Progenitor cell of endocrine pancreas (in vitro differentiated cells): ENCODE data around the gene BPHL. TPM values are rescaled to one million over a fixed set of nuclear protein-coding genes. Genes with fewer than 3 reads are reported as not detected.
"Not testable (repeated sequence)": the region's sequence is repeated elsewhere in the genome, so short reads cannot be mapped to it uniquely, and the experiment has no call there.

Experiments used
- DNase-seq: peaks from one replicate; pipeline ENCODE4 v3.0.0; 2021; ENCODE audit warnings: low spot score; ENCODE audit not compliant: unreplicated experiment
- H3K27ac Mint-ChIP-seq: 2 replicates; pipeline ENCODE4 v1.8.0; 2021; ENCODE audit warnings: mild to moderate bottlenecking, moderate library complexity, mixed read lengths
- H3K27me3 Mint-ChIP-seq: 2 replicates; pipeline ENCODE4 v1.8.0; 2021; ENCODE audit warnings: mixed read lengths
- H3K36me3 Mint-ChIP-seq: 2 replicates; pipeline ENCODE4 v1.8.0; 2022; ENCODE audit warnings: mixed read lengths; ENCODE audit not compliant: insufficient read depth
- H3K4me1 Mint-ChIP-seq: 2 replicates; pipeline ENCODE4 v1.8.0; 2021; ENCODE audit warnings: low read depth, mixed read lengths
- H3K4me3 Mint-ChIP-seq: 2 replicates; pipeline ENCODE4 v1.8.0; 2021; ENCODE audit warnings: low read depth, mild to moderate bottlenecking, moderate library complexity, mixed read lengths
- H3K9me3 Mint-ChIP-seq: 2 replicates; pipeline ENCODE4 v1.8.0; 2021; ENCODE audit warnings: low read depth, mixed read lengths
- CTCF ChIP-seq: fragments of 200-600 bp; sonication (generic); IDR thresholded peaks from one replicate; pipeline ENCODE4 v1.5.0; 2021; ENCODE audit warnings: antibody characterized with exemption, mild to moderate bottlenecking; ENCODE audit not compliant: unreplicated experiment
- total RNA-seq: library from RNA; stranded (reverse); gene quantifications from 2 replicates; pipeline ENCODE4 v1.2.1, GENCODE V29; 2021

The BPHL gene
- total RNA-seq, 1 donor from 2014 or later, result 68.4 TPM

GRCh38 chr6:3196770-3197169 is 78.3 kb downstream of the BPHL start:
- peaks cover 6% of the 10 kb centered on the region for H3K9me3 Mint-ChIP-seq
- H3K27me3 Mint-ChIP-seq, result no peaks in the 10 kb centered on the region
- no peak overlapping the region for H3K4me3 Mint-ChIP-seq
- H3K27ac Mint-ChIP-seq, result no peak overlapping the region
- no peaks in the 10 kb centered on the region for H3K4me1 Mint-ChIP-seq
- no peaks in the 10 kb centered on the region for H3K36me3 Mint-ChIP-seq
- no peak for DNase-seq
- no peak for TF ChIP-seq CTCF

- not testable (repeated sequence) for H3K27ac Mint-ChIP-seq, DNase-seq, H3K9me3 Mint-ChIP-seq, H3K36me3 Mint-ChIP-seq, H3K27me3 Mint-ChIP-seq, H3K4me3 Mint-ChIP-seq, H3K4me1 Mint-ChIP-seq
Observed at GRCh38 chr6:3197734-3198133, 79.2 kb downstream of the BPHL start.

GRCh38 chr6:3199382-3199781 is 80.9 kb downstream of the BPHL start:
- TF ChIP-seq CTCF, result no peak
- Mint-ChIP-seq H3K4me3 (no peak overlapping the region), H3K36me3 (no peaks in the 10 kb centered on the region), H3K4me1 (no peaks in the 10 kb centered on the region), H3K27me3 (no peaks in the 10 kb centered on the region), H3K9me3 (peaks cover 8% of the 10 kb centered on the region), H3K27ac (no peak overlapping the region)
- DNase-seq, result no peak

GRCh38 chr6:3200682-3201081 is 82.2 kb downstream of the BPHL start:
- no peaks in the 10 kb centered on the region for H3K36me3 Mint-ChIP-seq
- no peak for DNase-seq
- H3K4me1 Mint-ChIP-seq, result no peaks in the 10 kb centered on the region
- no peak for TF ChIP-seq CTCF
- H3K27me3 Mint-ChIP-seq, result peaks cover 4% of the 10 kb centered on the region
- no peak overlapping the region for H3K4me3 Mint-ChIP-seq
- no peak overlapping the region for H3K27ac Mint-ChIP-seq
- peaks cover 8% of the 10 kb centered on the region for H3K9me3 Mint-ChIP-seq

- Mint-ChIP-seq H3K9me3 (peaks cover 8% of the 10 kb centered on the region), H3K4me1 (no peaks in the 10 kb centered on the region), H3K36me3 (no peaks in the 10 kb centered on the region), H3K4me3 (no peak overlapping the region), H3K27ac (no peak overlapping the region), H3K27me3 (peaks cover 4% of the 10 kb centered on the region)
- TF ChIP-seq CTCF, result no peak
- DNase-seq, result no peak
Observed at GRCh38 chr6:3201388-3201787, 82.9 kb downstream of the BPHL start.

Other genes with a start within 250 kb of the BPHL start
- 6.5 and 7.6 TPM in 2 replicates for gene SERPINB9, start 215.4 kb upstream of the BPHL start, total RNA-seq
- 220 and 226 TPM in 2 replicates for gene SERPINB6, start 147.1 kb upstream of the BPHL start, total RNA-seq
- 41.3 and 45.8 TPM in 2 replicates for gene NQO2, start 118.8 kb upstream of the BPHL start, total RNA-seq
- 15.1 and 15.5 TPM in 2 replicates for gene RIPK1, start 50.2 kb upstream of the BPHL start, total RNA-seq
- gene TUBB2A, start 38.8 kb downstream of the BPHL start, total RNA-seq, result 31.9 and 37.1 TPM in 2 replicates
- 268 and 276 TPM in 2 replicates for gene TUBB2B, start 108.9 kb downstream of the BPHL start, total RNA-seq
- 17.7 and 18.9 TPM in 2 replicates for gene PSMG4, start 140.2 kb downstream of the BPHL start, total RNA-seq